BLaER1 treated with 17β-estradiol and CSF1 and Interleukin-3, amounts not matched to agents 10 nM and 100 nM (cell line): ENCODE results near the gene CRBN.

Experiments used
- H3K27ac ChIP-seq, 11 experiments: shearing (Covaris generic); formaldehyde crosslinking; 2 replicates each; pipeline ENCODE4 v1.8.1; 2022
- H3K27me3 ChIP-seq, 11 experiments: shearing (Covaris generic); formaldehyde crosslinking; 2 replicates each; pipeline ENCODE4 v1.8.1; 2022
- H3K36me3 ChIP-seq, 11 experiments: shearing (Covaris generic); formaldehyde crosslinking; 2 replicates each; pipeline ENCODE4 v1.8.1; 2022
- H3K4me1 ChIP-seq, 10 experiments: shearing (Covaris generic); formaldehyde crosslinking; 2 replicates each; pipeline ENCODE4 v1.8.1; 2022
- H3K4me2 ChIP-seq, 11 experiments: shearing (Covaris generic); formaldehyde crosslinking; 2 replicates each; pipeline ENCODE4 v1.8.1; 2022
- H3K4me3 ChIP-seq, 10 experiments: shearing (Covaris generic); formaldehyde crosslinking; 2 replicates each; pipeline ENCODE4 v1.8.1; 2022
- H3K9ac ChIP-seq, 11 experiments: shearing (Covaris generic); formaldehyde crosslinking; 2 replicates each; pipeline ENCODE4 v1.8.1; 2022
- H3K9me3 ChIP-seq, 11 experiments: shearing (Covaris generic); formaldehyde crosslinking; replicated peaks in 1 of 11; 2 replicates each; pipeline ENCODE4 v1.8.1; 2022
- H4K20me1 ChIP-seq, 11 experiments: shearing (Covaris generic); formaldehyde crosslinking; 2 replicates each; pipeline ENCODE4 v1.8.1; 2022
- Cebpa-rat ChIP-seq, 11 experiments: shearing (Covaris generic); IDR thresholded peaks; 2 replicates each; pipeline ENCODE4 v1.8.1; 2022

CRBN gene

DNA sequence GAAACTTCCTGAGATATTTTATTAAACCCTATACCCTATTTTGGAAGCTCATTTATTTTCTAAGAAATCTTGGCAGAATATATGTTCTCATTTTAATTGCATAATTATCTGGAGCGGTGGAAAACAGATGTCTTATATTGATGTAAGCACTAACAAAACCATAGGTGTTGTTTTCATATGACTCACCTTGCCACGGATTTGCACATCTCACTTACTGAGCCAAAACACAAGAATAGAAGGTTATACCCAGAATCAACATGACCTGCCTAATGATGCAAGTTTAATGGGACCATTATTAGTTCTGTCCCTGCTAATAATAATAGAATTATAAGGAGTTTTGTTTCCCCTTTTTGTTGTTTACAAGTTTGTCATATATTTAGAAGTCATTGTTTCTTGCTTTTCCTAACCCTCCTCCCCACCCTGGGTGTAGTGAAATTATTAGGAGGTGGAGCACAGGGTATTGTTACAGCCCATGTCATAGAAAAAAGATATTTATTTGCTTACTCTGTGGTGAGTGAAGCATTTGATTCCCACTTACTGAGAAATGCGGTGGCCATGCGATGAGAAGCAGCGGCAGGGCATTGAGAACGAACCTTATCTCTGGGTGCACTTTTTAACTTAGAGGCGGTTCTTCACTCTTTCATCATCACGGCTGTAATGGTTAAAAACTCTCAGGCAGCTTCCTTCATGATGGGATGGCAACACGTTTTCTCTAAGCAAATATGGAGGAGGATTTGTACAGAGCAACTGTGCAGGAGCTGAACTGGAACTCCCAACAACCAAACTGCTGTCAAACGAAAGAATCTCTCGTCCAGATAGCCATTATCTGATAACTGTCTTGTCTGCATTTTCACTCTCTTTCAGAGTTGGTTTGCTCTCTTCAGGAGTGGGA lies 69.8 kb downstream of the CRBN start:
- H3K4me1 ChIP-seq: peaks cover 0 to 11% (median 8%) of the 10 kb centered on the region in 10 experiments; a peak in 12 of 20 replicates
- no peaks in the 10 kb centered on the region for H3K27me3 ChIP-seq
- H3K36me3 ChIP-seq: no peaks in the 10 kb centered on the region
- H3K27ac ChIP-seq: peak overlapping the region in 1 of 11 experiments; percentile 1; a peak in 1 of 22 replicates
- no peak overlapping the region for H3K4me2 ChIP-seq
- no peaks in the 10 kb centered on the region for H3K9me3 ChIP-seq
- H3K9ac ChIP-seq: no peak overlapping the region
- no peaks in the 10 kb centered on the region for H4K20me1 ChIP-seq
- no peak for TF ChIP-seq Cebpa-rat (IDR thresholded peaks at IDR 0.05)
- no peak overlapping the region for H3K4me3 ChIP-seq

DNA sequence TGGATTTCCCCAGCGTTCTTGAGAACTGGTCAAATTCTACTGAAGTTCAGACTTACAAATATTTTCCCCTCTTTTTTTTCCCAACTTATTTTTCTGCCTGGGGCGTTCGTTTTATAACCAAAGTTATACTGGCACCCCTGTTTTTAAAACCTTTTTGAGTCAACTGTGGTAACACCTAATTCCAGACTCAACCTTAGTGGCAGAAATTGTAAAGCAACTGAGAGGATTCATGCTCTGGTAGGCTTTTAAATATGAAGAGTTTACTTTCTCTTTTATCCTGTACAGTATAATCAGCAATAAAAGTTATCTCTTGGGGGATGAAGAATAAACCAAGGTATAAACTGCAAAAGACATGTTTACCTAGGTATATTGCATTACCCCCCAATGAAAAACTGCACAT lies 71.6 kb downstream of the CRBN start:
- TF ChIP-seq Cebpa-rat (IDR thresholded peaks at IDR 0.05): no peak
- Histone ChIP-seq H3K4me3 (no peak overlapping the region), H4K20me1 (no peaks in the 10 kb centered on the region), H3K36me3 (no peaks in the 10 kb centered on the region), H3K9me3 (no peaks in the 10 kb centered on the region), H3K27me3 (no peaks in the 10 kb centered on the region), H3K9ac (no peak overlapping the region), H3K4me2 (no peak overlapping the region), H3K27ac (no peak overlapping the region), H3K4me1 (peaks cover 0 to 11% (median 8%) of the 10 kb centered on the region in 10 experiments; a peak in 12 of 20 replicates)

- no peak overlapping the region for H3K4me3 ChIP-seq
- no peaks in the 10 kb centered on the region for H3K36me3 ChIP-seq
- H3K27me3 ChIP-seq: no peaks in the 10 kb centered on the region
- peaks cover 0 to 11% (median 8%) of the 10 kb centered on the region in 10 experiments; a peak in 12 of 20 replicates for H3K4me1 ChIP-seq
- H3K4me2 ChIP-seq: no peak overlapping the region
- no peak overlapping the region for H3K9ac ChIP-seq
- H3K9me3 ChIP-seq: no peaks in the 10 kb centered on the region
- H4K20me1 ChIP-seq: no peaks in the 10 kb centered on the region
- no peak overlapping the region for H3K27ac ChIP-seq
- TF ChIP-seq Cebpa-rat (IDR thresholded peaks at IDR 0.05): no peak
Observed at GRCh38 chr3:3107181-3107580, 72.3 kb downstream of the CRBN start.

DNA sequence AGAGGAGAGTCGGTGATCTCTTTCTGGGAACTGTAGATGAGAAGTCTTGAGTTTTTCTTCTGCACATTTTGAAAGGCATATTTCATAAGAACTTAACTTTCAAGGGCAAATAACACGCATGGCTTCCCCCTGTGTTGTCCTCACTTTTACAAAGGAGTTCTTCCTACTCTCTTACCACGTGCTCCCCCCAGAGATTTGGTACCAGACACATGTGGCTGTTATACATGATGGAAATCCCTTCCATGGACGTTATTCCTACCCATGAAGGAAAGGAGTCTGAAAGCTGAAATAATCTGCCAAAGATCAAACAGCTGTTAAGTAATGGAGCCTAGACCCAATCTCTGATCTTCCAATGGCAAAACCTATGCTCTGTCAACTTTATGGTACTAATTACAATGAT lies 73.7 kb downstream of the CRBN start:
- H4K20me1 ChIP-seq: no peaks in the 10 kb centered on the region
- TF ChIP-seq Cebpa-rat (IDR thresholded peaks at IDR 0.05): no peak

DNA sequence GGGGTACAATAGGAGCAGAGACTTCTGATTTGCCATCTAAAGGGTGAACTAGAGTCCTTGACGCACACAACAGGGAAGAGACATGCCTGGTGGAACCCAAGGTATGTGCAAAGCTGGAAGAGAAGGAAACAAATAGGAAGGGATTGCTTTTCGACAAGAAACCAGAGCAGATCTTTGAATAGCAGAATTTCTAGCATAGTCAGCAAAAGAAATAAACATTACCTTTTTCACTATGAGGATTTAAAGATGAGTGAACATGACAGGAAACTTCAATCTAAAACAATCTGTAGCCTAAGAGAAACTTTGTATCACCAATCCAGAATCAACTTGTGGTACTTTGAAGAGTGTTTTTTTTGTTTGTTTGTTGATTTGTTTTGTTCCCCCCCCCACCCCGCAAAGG lies 74.2 kb downstream of the CRBN start:
- Histone ChIP-seq H3K4me3 (no peak overlapping the region), H3K4me2 (peak overlapping the region in 7 of 11 experiments; percentile 10 to 50 (median 42); a peak in 12 of 22 replicates), H3K27me3 (no peaks in the 10 kb centered on the region), H4K20me1 (no peaks in the 10 kb centered on the region), H3K9ac (no peak overlapping the region), H3K36me3 (no peaks in the 10 kb centered on the region), H3K9me3 (no peaks in the 10 kb centered on the region), H3K27ac (0 out of 22 replicates have a peak overlapping the region, but pooled peaks of 1 of the 11 experiments have one; percentile 27), H3K4me1 (peaks cover 0 to 11% (median 8%) of the 10 kb centered on the region in 10 experiments; a peak in 12 of 20 replicates)
- no peak for TF ChIP-seq Cebpa-rat (IDR thresholded peaks at IDR 0.05)

More for the DNA sequence above, 73.7 kb downstream of the CRBN start:
- H3K4me1 ChIP-seq: peaks cover 0 to 11% (median 8%) of the 10 kb centered on the region in 10 experiments; a peak in 12 of 20 replicates
- H3K27me3 ChIP-seq: no peaks in the 10 kb centered on the region
- H3K9me3 ChIP-seq: no peaks in the 10 kb centered on the region
- H3K4me2 ChIP-seq: peak overlapping the region in 8 of 11 experiments; percentile 2 to 50 (median 42); a peak in 12 of 22 replicates
- H3K27ac ChIP-seq: 0 out of 22 replicates have a peak overlapping the region, but pooled peaks of 1 of the 11 experiments have one; percentile 27
- no peak overlapping the region for H3K4me3 ChIP-seq
- no peak overlapping the region for H3K9ac ChIP-seq
- H3K36me3 ChIP-seq: no peaks in the 10 kb centered on the region

DNA sequence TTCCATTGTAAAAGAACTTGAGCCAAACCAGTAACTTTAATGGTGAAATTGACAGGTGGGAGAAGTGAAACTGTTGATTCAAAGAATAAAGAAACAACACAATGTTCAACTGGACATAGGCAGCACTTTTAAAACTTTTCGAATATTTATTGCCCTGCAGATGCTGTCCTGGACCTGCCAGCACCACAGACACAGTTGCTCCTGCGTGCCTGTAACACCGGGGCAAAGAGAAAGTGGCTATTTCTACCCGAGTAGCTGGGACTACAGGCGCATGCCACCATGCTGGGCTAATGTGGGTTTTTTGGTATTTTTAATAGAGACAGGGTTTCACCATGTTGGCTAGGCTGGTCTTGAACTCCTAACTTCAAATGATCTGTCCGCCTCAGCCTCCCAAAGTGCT lies 76.7 kb downstream of the CRBN start:
- no peaks in the 10 kb centered on the region for H3K9me3 ChIP-seq
- H3K4me3 ChIP-seq: no peak overlapping the region
- no peaks in the 10 kb centered on the region for H3K27me3 ChIP-seq
- no peak overlapping the region for H3K27ac ChIP-seq
- no peaks in the 10 kb centered on the region for H3K36me3 ChIP-seq
- TF ChIP-seq Cebpa-rat (IDR thresholded peaks at IDR 0.05): no peak
- H3K4me2 ChIP-seq: no peak overlapping the region
- peaks cover 0 to 11% (median 8%) of the 10 kb centered on the region in 10 experiments; a peak in 12 of 20 replicates for H3K4me1 ChIP-seq
- H3K9ac ChIP-seq: no peak overlapping the region
- H4K20me1 ChIP-seq: no peaks in the 10 kb centered on the region

DNA sequence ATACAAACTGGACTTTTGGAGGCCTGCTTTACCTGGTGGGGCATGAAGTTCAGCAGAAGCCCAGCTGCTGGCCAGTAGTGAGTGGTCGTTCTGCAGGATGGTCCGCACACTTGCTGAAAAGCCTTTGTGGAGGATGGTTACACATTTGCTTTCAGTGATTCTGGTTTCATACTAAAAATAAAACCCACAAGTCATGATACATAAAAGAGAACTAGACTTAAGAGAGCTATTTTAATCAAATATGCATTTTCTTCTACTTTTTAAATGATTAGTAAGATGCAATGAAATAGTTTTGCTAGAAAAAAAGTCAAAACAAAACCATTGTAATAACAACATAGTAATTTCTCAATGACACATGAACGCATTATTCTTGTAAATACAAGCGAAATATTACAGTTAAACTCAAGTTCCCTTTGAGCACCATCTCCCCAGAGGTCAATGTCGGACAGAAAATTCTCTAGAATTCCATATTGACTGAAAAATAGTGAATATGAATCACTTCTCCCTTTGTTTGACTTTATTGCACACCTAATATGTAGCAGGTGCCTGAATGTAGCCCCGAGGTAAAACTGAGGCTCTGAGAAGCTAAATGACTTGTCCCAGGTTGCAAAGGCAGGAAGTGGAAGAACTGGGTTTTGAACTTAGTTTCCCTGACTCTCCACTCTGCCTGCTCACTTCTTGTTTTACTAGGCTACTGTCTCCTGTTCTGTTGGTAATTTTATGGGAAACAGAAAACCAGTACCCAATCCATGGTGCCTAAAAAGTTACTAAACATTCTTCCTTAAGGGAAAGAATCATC lies 77.6 kb downstream of the CRBN start:
- H3K9me3 ChIP-seq: no peaks in the 10 kb centered on the region
- H3K4me1 ChIP-seq: peaks cover 0 to 11% (median 8%) of the 10 kb centered on the region in 10 experiments; a peak in 12 of 20 replicates
- H3K4me2 ChIP-seq: no peak overlapping the region
- no peak for TF ChIP-seq Cebpa-rat (IDR thresholded peaks at IDR 0.05)
- H3K9ac ChIP-seq: no peak overlapping the region
- no peaks in the 10 kb centered on the region for H4K20me1 ChIP-seq
- H3K27ac ChIP-seq: no peak overlapping the region
- H3K36me3 ChIP-seq: no peaks in the 10 kb centered on the region
- H3K4me3 ChIP-seq: no peak overlapping the region
- no peaks in the 10 kb centered on the region for H3K27me3 ChIP-seq
